Fibroblast of mammary gland (primary cell): ENCODE measurements around the gene MYO6.
"Not testable (repeated sequence)": the region's sequence is repeated elsewhere in the genome, so short reads cannot be mapped to it uniquely, and the experiment has no call there.

ENCODE experiments used
- DNase-seq: peaks from one replicate; pipeline ENCODE4 v3.0.0-alpha.2; 2010; ENCODE audit warnings: low read depth
- H3K4me3 ChIP-seq: 2 replicates; pipeline ENCODE4 v1.5.1; 2011; ENCODE audit warnings: low read depth, mild to moderate bottlenecking, low read length, moderate library complexity; ENCODE audit not compliant: control insufficient read depth
- CTCF ChIP-seq: conservative IDR thresholded peaks from 2 replicates; pipeline ENCODE4 v1.5.1; 2011; ENCODE audit warnings: low read depth, low read length, inconsistent platforms; ENCODE audit not compliant: control insufficient read depth, insufficient read depth

The MYO6 gene

GRCh38 chr6:75748743-75749538 lies at the start of gene MYO6:
MYO6 (plus strand) TSS chr6:75749239; CDS start chr6:75817548, 68,309 bp downstream.
- DNase-seq: peak; percentile 43
- no peak for TF ChIP-seq CTCF
- peak within 1 kb of the TSS; percentile 86 for H3K4me3 ChIP-seq

GRCh38 chr6:75708334-75708733 lies 40.7 kb upstream of the MYO6 start:
- DNase-seq, H3K4me3 ChIP-seq: not testable (repeated sequence)

- TF ChIP-seq CTCF: no peak
- H3K4me3 ChIP-seq: no peak overlapping the region
- no peak for DNase-seq
These were observed 37.9 kb upstream of the MYO6 start for GRCh38 chr6:75711173-75711572.

- no peak overlapping the region for H3K4me3 ChIP-seq
- no peak for TF ChIP-seq CTCF
These were observed 29.9 kb upstream of the MYO6 start for GRCh38 chr6:75719133-75719532.

GRCh38 chr6:75723382-75723781 lies 25.7 kb upstream of the MYO6 start:
- TF ChIP-seq CTCF: no peak
- H3K4me3 ChIP-seq: no peak overlapping the region
- no peak for DNase-seq

More at GRCh38 chr6:75719133-75719532, 29.9 kb upstream of the MYO6 start:
- no peak for DNase-seq

- no peak overlapping the region for H3K4me3 ChIP-seq
- DNase-seq: no peak
- no peak for TF ChIP-seq CTCF
These were observed 21.8 kb upstream of the MYO6 start for GRCh38 chr6:75727206-75727605.

GRCh38 chr6:75731029-75731428 lies 18.0 kb upstream of the MYO6 start:
- H3K4me3 ChIP-seq, DNase-seq: not testable (repeated sequence)
